DND-41 (cell line): ENCODE data around the gene PTPRZ1.

Source experiments
- EZH2 ChIP-seq: IDR thresholded peaks from 3 replicates; pipeline ENCODE4 v1.6.1; 2012; ENCODE audit warnings: borderline replicate concordance, low read depth, mild to moderate bottlenecking, moderate library complexity, low read length, inconsistent platforms; ENCODE audit not compliant: severe bottlenecking
- TF ChIP-seq, protein P1 (sequence below): IDR thresholded peaks from 2 replicates; pipeline ENCODE4 v1.5.1; 2012; ENCODE audit warnings: borderline replicate concordance, low read length, moderate library complexity, mild to moderate bottlenecking; ENCODE audit not compliant: poor library complexity, severe bottlenecking; ENCODE audit errors: extremely low read depth

DNA sequence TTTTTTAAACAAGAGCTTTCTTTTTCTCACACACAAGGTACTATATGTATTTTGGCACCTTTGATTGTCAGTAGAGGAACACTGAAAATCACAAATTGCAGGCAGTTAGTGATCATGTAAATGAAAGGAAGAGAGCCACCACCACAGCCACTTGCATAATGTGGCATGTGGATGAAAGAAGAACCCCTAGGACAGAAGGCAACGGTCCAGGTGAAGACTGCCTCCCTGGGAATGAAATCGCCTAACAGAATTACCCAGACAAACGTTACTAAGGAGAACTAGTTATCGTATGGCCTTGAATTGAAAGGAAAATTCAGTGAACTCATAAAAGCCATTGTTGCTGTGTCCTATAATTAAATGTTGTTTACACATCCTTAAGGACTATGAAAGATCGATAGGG is 41.2 kb upstream of the PTPRZ1 start:
- TF ChIP-seq EZH2, result no peak
- TF ChIP-seq, protein P1, sequence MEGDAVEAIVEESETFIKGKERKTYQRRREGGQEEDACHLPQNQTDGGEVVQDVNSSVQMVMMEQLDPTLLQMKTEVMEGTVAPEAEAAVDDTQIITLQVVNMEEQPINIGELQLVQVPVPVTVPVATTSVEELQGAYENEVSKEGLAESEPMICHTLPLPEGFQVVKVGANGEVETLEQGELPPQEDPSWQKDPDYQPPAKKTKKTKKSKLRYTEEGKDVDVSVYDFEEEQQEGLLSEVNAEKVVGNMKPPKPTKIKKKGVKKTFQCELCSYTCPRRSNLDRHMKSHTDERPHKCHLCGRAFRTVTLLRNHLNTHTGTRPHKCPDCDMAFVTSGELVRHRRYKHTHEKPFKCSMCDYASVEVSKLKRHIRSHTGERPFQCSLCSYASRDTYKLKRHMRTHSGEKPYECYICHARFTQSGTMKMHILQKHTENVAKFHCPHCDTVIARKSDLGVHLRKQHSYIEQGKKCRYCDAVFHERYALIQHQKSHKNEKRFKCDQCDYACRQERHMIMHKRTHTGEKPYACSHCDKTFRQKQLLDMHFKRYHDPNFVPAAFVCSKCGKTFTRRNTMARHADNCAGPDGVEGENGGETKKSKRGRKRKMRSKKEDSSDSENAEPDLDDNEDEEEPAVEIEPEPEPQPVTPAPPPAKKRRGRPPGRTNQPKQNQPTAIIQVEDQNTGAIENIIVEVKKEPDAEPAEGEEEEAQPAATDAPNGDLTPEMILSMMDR, result no peak
